Neural crest cell (in vitro differentiated cells): ENCODE data around the gene OLAH. TPM values are rescaled to one million over a fixed set of nuclear protein-coding genes. Genes with fewer than 3 reads are reported as not detected.

ENCODE experiments used
- DNase-seq: peaks from one replicate; pipeline ENCODE4 v3.0.0; 2021; ENCODE audit warnings: low read depth, mixed read lengths, low spot score
- H3K27ac Mint-ChIP-seq: one replicate; pipeline ENCODE4 v1.8.0; 2021; ENCODE audit warnings: mild to moderate bottlenecking, mixed read lengths; ENCODE audit not compliant: unreplicated experiment
- H3K27me3 Mint-ChIP-seq: 2 replicates; pipeline ENCODE4 v1.8.0; 2021; ENCODE audit warnings: low read depth, mild to moderate bottlenecking, mixed read lengths
- H3K36me3 Mint-ChIP-seq: 2 replicates; pipeline ENCODE4 v1.8.0; 2021; ENCODE audit warnings: low read depth, mild to moderate bottlenecking, mixed read lengths
- H3K4me1 Mint-ChIP-seq: 2 replicates; pipeline ENCODE4 v1.8.0; 2021; ENCODE audit warnings: mixed read lengths
- H3K4me3 Mint-ChIP-seq: one replicate; pipeline ENCODE4 v1.8.0; 2021; ENCODE audit warnings: mild to moderate bottlenecking, mixed read lengths
- H3K9me3 Mint-ChIP-seq: 2 replicates; pipeline ENCODE4 v1.8.0; 2021; ENCODE audit warnings: mixed read lengths
- CTCF ChIP-seq: fragments of 200-600 bp; sonication (generic); conservative IDR thresholded peaks from 2 replicates; pipeline ENCODE4 v1.5.0; 2021; ENCODE audit warnings: antibody characterized with exemption, mild to moderate bottlenecking
- total RNA-seq: library from RNA; stranded (reverse); gene quantifications from 2 replicates; pipeline ENCODE4 v1.2.1, GENCODE V29; 2021

OLAH gene
- total RNA-seq, 1 donor from 2014 or later, result not detected

DNA sequence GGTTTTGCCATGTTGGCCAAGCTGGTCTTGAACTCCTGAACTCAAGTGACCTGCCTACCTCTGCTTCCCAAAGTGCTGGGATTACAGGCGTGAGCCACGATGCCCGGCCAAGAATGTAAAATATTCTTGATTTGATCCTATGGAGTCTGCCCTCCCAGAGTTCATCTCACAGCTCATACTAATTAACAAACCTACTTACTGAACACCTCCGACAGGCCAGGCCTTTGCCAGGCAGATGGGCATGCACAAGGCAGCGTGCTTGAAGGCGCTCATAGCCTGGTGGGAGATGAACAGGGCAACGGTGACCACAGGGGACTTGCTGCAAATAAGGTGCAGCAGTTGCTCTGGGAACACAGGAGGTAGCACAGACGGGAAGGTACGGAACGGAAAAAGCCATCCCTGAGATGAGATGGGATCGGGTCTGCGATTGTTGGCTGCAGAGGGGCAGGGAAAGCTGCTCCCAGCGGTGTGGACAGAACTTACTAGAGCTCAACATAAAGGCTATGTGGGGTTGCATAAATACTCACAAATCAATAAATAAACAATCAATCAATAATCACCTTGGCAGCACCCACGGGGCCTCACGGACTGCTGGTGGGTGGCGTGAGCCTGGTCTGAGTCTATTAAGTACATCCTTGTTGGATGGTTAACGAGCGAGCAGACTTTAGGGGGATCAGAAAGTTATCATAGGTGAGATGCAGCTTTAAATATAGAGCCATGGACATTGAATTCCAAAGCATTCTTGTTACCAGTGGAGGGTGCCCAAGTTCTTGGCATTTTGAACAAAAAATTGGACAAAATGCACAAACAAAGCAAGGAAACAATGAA is 40.1 kb downstream of the OLAH start:
- DNase-seq, result no peak
- peak overlapping the region; percentile 60 for H3K27ac Mint-ChIP-seq
- TF ChIP-seq CTCF, result no peak
- H3K36me3 Mint-ChIP-seq, result peaks cover 2% of the 10 kb centered on the region
- peaks cover 9% of the 10 kb centered on the region for H3K4me1 Mint-ChIP-seq
- no peaks in the 10 kb centered on the region for H3K27me3 Mint-ChIP-seq
- peak overlapping the region; percentile 15 for H3K4me3 Mint-ChIP-seq
- no peaks in the 10 kb centered on the region for H3K9me3 Mint-ChIP-seq

- no peak for DNase-seq
- H3K27ac Mint-ChIP-seq, result no peak overlapping the region
Observed at GRCh38 chr10:15084502-15084922, 40.8 kb downstream of the OLAH start.

GRCh38 chr10:15088428-15089261 is 44.9 kb downstream of the OLAH start, which contains the start of gene ACBD7:
Gene ACBD7, minus strand, starts transcription at chr10:15088776. Its CDS starts 48 bp downstream, at chr10:15088728.
- Mint-ChIP-seq H3K4me3 (peak within 1 kb of the TSS; percentile 83), H3K27ac (no peak within 1 kb of the TSS), H3K36me3 (peaks cover 6% of the 10 kb centered on the region), H3K4me1 (peaks cover 8% of the 10 kb centered on the region), H3K27me3 (peaks cover 4% of the 10 kb centered on the region), H3K9me3 (no peaks in the 10 kb centered on the region)
- DNase-seq, result peak; percentile 78
- peak; percentile 59 for TF ChIP-seq CTCF

More at GRCh38 chr10:15084502-15084922, 40.8 kb downstream of the OLAH start:
- H3K4me3 Mint-ChIP-seq, result peak overlapping the region; percentile 40
- H3K9me3 Mint-ChIP-seq, result no peaks in the 10 kb centered on the region
- no peaks in the 10 kb centered on the region for H3K27me3 Mint-ChIP-seq
- TF ChIP-seq CTCF, result no peak
- H3K36me3 Mint-ChIP-seq, result peaks cover 2% of the 10 kb centered on the region
- H3K4me1 Mint-ChIP-seq, result peaks cover 9% of the 10 kb centered on the region

- H3K4me1 Mint-ChIP-seq, result peaks cover 8% of the 10 kb centered on the region
- peaks cover 4% of the 10 kb centered on the region for H3K27me3 Mint-ChIP-seq
- no peak for TF ChIP-seq CTCF
- H3K4me3 Mint-ChIP-seq, result no peak overlapping the region
- no peaks in the 10 kb centered on the region for H3K9me3 Mint-ChIP-seq
- no peak overlapping the region for H3K27ac Mint-ChIP-seq
- DNase-seq, result no peak
- H3K36me3 Mint-ChIP-seq, result peaks cover 5% of the 10 kb centered on the region
Observed at GRCh38 chr10:15091418-15091817, 47.7 kb downstream of the OLAH start.

GRCh38 chr10:15092855-15093408 is 49.2 kb downstream of the OLAH start:
- no peak overlapping the region for H3K27ac Mint-ChIP-seq
- TF ChIP-seq CTCF, result no peak
- no peaks in the 10 kb centered on the region for H3K9me3 Mint-ChIP-seq
- DNase-seq, result no peak
- H3K36me3 Mint-ChIP-seq, result peaks cover 5% of the 10 kb centered on the region
- peaks cover 4% of the 10 kb centered on the region for H3K27me3 Mint-ChIP-seq
- H3K4me3 Mint-ChIP-seq, result no peak overlapping the region
- H3K4me1 Mint-ChIP-seq, result peaks cover 17% of the 10 kb centered on the region
